HepG2 (cell line): ENCODE results near the gene DOHH. TPM values are rescaled to one million over a fixed set of nuclear protein-coding genes. Genes with fewer than 3 reads are reported as not detected.

ENCODE experiments used
- AHR ChIP-seq: IDR thresholded peaks from 2 replicates; pipeline ENCODE4 v1.6.1; 2018; ENCODE audit warnings: missing genetic modification reagents, missing compliant biosample characterization
- CCAR2 ChIP-seq: fragments of 200-400 bp; formaldehyde crosslinking; optimal IDR thresholded peaks from 2 replicates; pipeline ENCODE3; 2018; ENCODE audit warnings: low read depth, mild to moderate bottlenecking, low read length, moderate library complexity
- ELF4 ChIP-seq: sonication (generic); formaldehyde crosslinking; IDR thresholded peaks from 2 replicates; pipeline ENCODE4 v1.5.0; 2020; ENCODE audit warnings: missing genetic modification reagents, mild to moderate bottlenecking, moderate library complexity, borderline replicate concordance
- RNF2 ChIP-seq: fragments of 450-650 bp; conservative IDR thresholded peaks from 2 replicates; pipeline ENCODE4 v1.6.1; 2016; ENCODE audit warnings: low read depth
- SETDB1 ChIP-seq: sonication (generic); formaldehyde crosslinking; IDR thresholded peaks from 2 replicates; pipeline ENCODE4 v1.5.1; 2020; ENCODE audit warnings: missing genetic modification reagents, mild to moderate bottlenecking, borderline replicate concordance
- SKI ChIP-seq: fragments of 450-650 bp; IDR thresholded peaks from one replicate; pipeline ENCODE4 v1.6.1; 2018; ENCODE audit warnings: mild to moderate bottlenecking; ENCODE audit not compliant: partially characterized antibody
- SNRNP70 ChIP-seq: fragments of 200-400 bp; formaldehyde crosslinking; IDR thresholded peaks from 2 replicates; pipeline ENCODE4 v1.6.1; 2017; ENCODE audit warnings: mild to moderate bottlenecking, low read depth, low read length, moderate library complexity
- SP2 ChIP-seq: sonication (generic); formaldehyde crosslinking; IDR thresholded peaks from 2 replicates; pipeline ENCODE4 v1.5.1; 2020; ENCODE audit warnings: mild to moderate bottlenecking, missing genetic modification reagents
- YEATS2 ChIP-seq: sonication (generic); formaldehyde crosslinking; IDR thresholded peaks from 2 replicates; pipeline ENCODE4 v1.4.0; 2020; ENCODE audit warnings: missing genetic modification reagents, borderline replicate concordance
- ZNF253 ChIP-seq: sonication (generic); formaldehyde crosslinking; IDR thresholded peaks from 2 replicates; pipeline ENCODE4 v1.8.0; 2022; ENCODE audit warnings: mild to moderate bottlenecking, missing genetic modification reagents, borderline replicate concordance
- ZNF441 ChIP-seq: sonication (generic); formaldehyde crosslinking; IDR thresholded peaks from 2 replicates; pipeline ENCODE4 v1.7.0; 2021; ENCODE audit warnings: missing genetic modification reagents, borderline replicate concordance
- ZNF720 ChIP-seq: sonication (generic); formaldehyde crosslinking; IDR thresholded peaks from 2 replicates; pipeline ENCODE4 v1.4.0; 2020; ENCODE audit warnings: missing genetic modification reagents
- polyA plus RNA-seq, 8 experiments: library from polyadenylated mRNA; depleted of rRNA in 3 of 8; stranded (reverse) in 7 of 8; unstranded in 1 of 8; fragments of >200 nt; fragmentation: Illumina TruSeq in 4 of 8; extraction: Trizol in 4 of 8; gene quantifications; 2 replicates each; pipeline versions ENCODE4 v1.2.1 to v1.2.3, GENCODE V29; 2011 to 2016; ENCODE audit warnings: low read depth in 4 of 8, missing spikeins in 1 of 8, mixed read lengths in 1 of 8; ENCODE audit not compliant: insufficient read depth in 1 of 8
- total RNA-seq, 5 experiments: library from RNA; depleted of rRNA; stranded (reverse); fragments of >200 nt; fragmentation: Illumina TruSeq; extraction: Trizol; gene quantifications; 2 replicates each; pipeline ENCODE4 v1.2.3, GENCODE V29; 2016; ENCODE audit warnings: low read depth in 1 of 5
- TF ChIP-seq, protein P1 (sequence below), 2 experiments: sonication (generic) in 1 of 2; formaldehyde crosslinking in 1 of 2; IDR thresholded peaks; 2 replicates each; pipeline versions ENCODE4 v1.6.1 to v1.9.0; 2014 to 2022; ENCODE audit warnings: antibody characterized with exemption in 1 of 2, borderline replicate concordance in 1 of 2, inconsistent platforms in 1 of 2, low read depth in 1 of 2, missing genetic modification reagents in 1 of 2
- TF ChIP-seq, protein P2 (sequence below): sonication (generic); formaldehyde crosslinking; IDR thresholded peaks from 2 replicates; pipeline ENCODE4 v1.8.0; 2022; ENCODE audit warnings: mild to moderate bottlenecking, missing genetic modification reagents, borderline replicate concordance
- TF ChIP-seq, protein P3 (sequence below): sonication (generic); formaldehyde crosslinking; conservative IDR thresholded peaks from 2 replicates; pipeline ENCODE4 v1.8.0; 2022; ENCODE audit warnings: low read depth, missing genetic modification reagents
- TF ChIP-seq, protein P4 (sequence below): sonication (generic); formaldehyde crosslinking; IDR thresholded peaks from 2 replicates; pipeline ENCODE4 v1.8.0; 2022; ENCODE audit warnings: mild to moderate bottlenecking, missing genetic modification reagents, moderate library complexity

Gene DOHH
- total and polyA plus RNA-seq, 2 of the 13 experiments (the other 11 are each of a cell fraction or from before 2014, with no cell fraction given), result 3.5 to 13.7 TPM

DNA sequence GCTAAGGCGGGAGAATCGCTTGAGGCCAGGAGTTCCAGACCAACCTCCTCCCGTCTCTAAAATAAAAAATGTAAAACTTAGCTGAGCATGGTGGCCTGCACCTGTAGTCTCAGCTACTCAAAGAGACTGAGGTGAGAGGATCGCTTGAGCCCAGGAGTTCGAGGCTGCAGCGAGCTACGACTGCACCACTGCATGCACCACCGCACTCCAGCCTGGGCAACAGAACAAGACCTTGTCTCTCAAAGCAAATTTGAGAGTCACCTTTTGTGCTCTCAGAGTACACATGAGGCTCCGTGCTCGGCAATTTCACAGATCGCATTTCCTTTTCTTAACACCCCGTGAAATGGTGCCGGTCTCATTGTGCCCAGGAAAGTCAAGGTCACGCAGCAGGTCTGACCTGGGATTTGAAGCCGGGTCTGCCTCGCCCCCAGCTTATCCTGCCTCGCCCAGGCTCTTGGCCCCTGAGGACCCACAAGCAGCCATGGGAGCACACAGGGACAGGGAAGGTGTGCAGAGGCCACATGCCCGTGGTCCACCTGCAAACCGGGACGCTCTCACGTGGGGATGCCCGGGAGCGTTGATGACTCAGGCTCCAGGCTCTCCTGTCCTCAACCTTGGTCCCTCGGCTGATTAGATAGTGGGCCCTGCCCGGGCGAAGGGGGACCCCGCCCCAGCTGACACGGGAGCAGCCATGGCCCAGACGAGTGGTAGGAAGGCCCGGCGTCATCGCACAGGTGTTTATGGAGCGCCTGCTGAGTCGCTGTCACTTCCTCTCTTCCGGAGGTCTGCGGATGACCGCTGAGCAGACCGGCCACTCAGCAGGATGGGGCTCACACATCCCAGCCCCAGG, 19.0 kb downstream of the DOHH start (continued):
- TF ChIP-seq, protein P1, sequence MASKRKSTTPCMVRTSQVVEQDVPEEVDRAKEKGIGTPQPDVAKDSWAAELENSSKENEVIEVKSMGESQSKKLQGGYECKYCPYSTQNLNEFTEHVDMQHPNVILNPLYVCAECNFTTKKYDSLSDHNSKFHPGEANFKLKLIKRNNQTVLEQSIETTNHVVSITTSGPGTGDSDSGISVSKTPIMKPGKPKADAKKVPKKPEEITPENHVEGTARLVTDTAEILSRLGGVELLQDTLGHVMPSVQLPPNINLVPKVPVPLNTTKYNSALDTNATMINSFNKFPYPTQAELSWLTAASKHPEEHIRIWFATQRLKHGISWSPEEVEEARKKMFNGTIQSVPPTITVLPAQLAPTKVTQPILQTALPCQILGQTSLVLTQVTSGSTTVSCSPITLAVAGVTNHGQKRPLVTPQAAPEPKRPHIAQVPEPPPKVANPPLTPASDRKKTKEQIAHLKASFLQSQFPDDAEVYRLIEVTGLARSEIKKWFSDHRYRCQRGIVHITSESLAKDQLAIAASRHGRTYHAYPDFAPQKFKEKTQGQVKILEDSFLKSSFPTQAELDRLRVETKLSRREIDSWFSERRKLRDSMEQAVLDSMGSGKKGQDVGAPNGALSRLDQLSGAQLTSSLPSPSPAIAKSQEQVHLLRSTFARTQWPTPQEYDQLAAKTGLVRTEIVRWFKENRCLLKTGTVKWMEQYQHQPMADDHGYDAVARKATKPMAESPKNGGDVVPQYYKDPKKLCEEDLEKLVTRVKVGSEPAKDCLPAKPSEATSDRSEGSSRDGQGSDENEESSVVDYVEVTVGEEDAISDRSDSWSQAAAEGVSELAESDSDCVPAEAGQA (IDR thresholded peaks at IDR 0.05; ENCODE audit: low read depth), result no peak
- TF ChIP-seq, protein P1 (CRISPR knock-in tag; IDR thresholded peaks at IDR 0.05; ENCODE audit: borderline replicate concordance), result no peak
- TF ChIP-seq, protein P2, sequence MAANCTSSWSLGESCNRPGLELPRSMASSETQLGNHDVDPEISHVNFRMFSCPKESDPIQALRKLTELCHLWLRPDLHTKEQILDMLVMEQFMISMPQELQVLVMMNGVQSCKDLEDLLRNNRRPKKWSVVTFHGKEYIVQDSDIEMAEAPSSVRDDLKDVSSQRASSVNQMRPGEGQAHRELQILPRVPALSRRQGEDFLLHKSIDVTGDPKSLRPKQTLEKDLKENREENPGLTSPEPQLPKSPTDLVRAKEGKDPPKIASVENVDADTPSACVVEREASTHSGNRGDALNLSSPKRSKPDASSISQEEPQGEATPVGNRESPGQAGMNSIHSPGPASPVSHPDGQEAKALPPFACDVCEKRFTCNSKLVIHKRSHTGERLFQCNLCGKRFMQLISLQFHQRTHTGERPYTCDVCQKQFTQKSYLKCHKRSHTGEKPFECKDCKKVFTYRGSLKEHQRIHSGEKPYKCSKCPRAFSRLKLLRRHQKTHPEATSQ (CRISPR knock-in tag), result peak; percentile 48; the same call in 1 of the 2 replicates
- TF ChIP-seq CCAR2 (no peak), ZNF720 (CRISPR knock-in tag) (no peak), RNF2 (peak; percentile 89; the same call in 1 of the 2 replicates), YEATS2 (CRISPR knock-in tag) (no peak), SKI (no peak), SNRNP70 (no peak), ZNF441 (peak; percentile 63; the same call in 1 of the 2 replicates), ZNF253 (CRISPR knock-in tag) (peak; percentile 92; the same call in 1 of the 2 replicates), AHR (peak; percentile 83; the same call in 1 of the 2 replicates), SETDB1 (CRISPR knock-in tag) (peak; percentile 65; the same call in 1 of the 2 replicates), ELF4 (CRISPR knock-in tag) (no peak), SP2 (CRISPR knock-in tag) (0 out of 2 replicates have a peak, but pooled peaks have one; percentile 34)
- TF ChIP-seq, protein P3, sequence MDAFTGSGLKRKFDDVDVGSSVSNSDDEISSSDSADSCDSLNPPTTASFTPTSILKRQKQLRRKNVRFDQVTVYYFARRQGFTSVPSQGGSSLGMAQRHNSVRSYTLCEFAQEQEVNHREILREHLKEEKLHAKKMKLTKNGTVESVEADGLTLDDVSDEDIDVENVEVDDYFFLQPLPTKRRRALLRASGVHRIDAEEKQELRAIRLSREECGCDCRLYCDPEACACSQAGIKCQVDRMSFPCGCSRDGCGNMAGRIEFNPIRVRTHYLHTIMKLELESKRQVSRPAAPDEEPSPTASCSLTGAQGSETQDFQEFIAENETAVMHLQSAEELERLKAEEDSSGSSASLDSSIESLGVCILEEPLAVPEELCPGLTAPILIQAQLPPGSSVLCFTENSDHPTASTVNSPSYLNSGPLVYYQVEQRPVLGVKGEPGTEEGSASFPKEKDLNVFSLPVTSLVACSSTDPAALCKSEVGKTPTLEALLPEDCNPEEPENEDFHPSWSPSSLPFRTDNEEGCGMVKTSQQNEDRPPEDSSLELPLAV (CRISPR knock-in tag), result no peak
- TF ChIP-seq, protein P4, sequence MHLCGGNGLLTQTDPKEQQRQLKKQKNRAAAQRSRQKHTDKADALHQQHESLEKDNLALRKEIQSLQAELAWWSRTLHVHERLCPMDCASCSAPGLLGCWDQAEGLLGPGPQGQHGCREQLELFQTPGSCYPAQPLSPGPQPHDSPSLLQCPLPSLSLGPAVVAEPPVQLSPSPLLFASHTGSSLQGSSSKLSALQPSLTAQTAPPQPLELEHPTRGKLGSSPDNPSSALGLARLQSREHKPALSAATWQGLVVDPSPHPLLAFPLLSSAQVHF (CRISPR knock-in tag), result no peak; the same call in 1 of the 2 replicates
